ENCODE data around the gene NCR1. TPM values are rescaled to one million over a fixed set of nuclear protein-coding genes. Genes with fewer than 3 reads are reported as not detected.
"Not testable (repeated sequence)": the region's sequence is repeated elsewhere in the genome, so short reads cannot be mapped to it uniquely, and the experiment has no call there.

Gene NCR1
- total RNA-seq, 1 experiment from 2014 or later = 4.3 TPM

DNA sequence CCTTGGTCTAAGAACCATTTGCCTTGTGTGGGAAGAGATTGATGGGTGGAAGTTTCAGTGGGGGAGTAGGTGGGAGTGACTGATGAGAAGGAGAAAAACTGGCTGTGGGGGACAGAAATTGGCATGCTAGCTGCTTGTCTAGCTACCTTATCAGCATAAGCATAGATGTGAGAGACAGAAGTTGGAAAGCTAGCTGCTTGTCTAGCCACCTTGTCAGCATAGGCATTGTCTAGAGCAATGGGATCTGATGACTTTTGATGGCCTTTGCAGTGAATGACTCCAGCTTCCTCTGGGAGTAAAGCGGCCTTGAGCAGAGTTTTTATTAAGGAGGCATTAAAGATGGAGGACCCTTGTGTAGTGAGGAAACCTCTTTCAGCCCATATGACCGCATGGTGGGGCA, 9.9 kb upstream of the NCR1 start:
- Mint-ChIP-seq H3K36me3 (peaks cover 14% of the 10 kb centered on the region), H3K27ac (peak overlapping the region; percentile 1; the same call in 1 of the 2 replicates), H3K4me3 (peak overlapping the region; percentile 20; the same call in 1 of the 2 replicates), H3K4me1 (peaks cover 78% of the 10 kb centered on the region), H3K27me3 (ENCODE audit: low read depth) (peaks cover 8% of the 10 kb centered on the region), H3K9me3 (peaks cover 13% of the 10 kb centered on the region)
- ATAC-seq (no peak), DNase-seq (ENCODE audit: low spot score) (no peak)
- TF ChIP-seq, protein P1, sequence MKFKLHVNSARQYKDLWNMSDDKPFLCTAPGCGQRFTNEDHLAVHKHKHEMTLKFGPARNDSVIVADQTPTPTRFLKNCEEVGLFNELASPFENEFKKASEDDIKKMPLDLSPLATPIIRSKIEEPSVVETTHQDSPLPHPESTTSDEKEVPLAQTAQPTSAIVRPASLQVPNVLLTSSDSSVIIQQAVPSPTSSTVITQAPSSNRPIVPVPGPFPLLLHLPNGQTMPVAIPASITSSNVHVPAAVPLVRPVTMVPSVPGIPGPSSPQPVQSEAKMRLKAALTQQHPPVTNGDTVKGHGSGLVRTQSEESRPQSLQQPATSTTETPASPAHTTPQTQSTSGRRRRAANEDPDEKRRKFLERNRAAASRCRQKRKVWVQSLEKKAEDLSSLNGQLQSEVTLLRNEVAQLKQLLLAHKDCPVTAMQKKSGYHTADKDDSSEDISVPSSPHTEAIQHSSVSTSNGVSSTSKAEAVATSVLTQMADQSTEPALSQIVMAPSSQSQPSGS (CRISPR knock-in tag; IDR thresholded peaks at IDR 0.05; ENCODE audit: borderline replicate concordance, low read depth) = no peak
- TF ChIP-seq, protein P2, sequence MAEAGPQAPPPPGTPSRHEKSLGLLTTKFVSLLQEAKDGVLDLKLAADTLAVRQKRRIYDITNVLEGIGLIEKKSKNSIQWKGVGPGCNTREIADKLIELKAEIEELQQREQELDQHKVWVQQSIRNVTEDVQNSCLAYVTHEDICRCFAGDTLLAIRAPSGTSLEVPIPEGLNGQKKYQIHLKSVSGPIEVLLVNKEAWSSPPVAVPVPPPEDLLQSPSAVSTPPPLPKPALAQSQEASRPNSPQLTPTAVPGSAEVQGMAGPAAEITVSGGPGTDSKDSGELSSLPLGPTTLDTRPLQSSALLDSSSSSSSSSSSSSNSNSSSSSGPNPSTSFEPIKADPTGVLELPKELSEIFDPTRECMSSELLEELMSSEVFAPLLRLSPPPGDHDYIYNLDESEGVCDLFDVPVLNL (CRISPR knock-in tag; IDR thresholded peaks at IDR 0.05; ENCODE audit: borderline replicate concordance, low read depth) = no peak
- no peak for TF ChIP-seq FOXP1 (CRISPR knock-in tag; IDR thresholded peaks at IDR 0.05; ENCODE audit: borderline replicate concordance)
- TF ChIP-seq, protein P3, sequence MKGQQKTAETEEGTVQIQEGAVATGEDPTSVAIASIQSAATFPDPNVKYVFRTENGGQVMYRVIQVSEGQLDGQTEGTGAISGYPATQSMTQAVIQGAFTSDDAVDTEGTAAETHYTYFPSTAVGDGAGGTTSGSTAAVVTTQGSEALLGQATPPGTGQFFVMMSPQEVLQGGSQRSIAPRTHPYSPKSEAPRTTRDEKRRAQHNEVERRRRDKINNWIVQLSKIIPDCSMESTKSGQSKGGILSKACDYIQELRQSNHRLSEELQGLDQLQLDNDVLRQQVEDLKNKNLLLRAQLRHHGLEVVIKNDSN (CRISPR knock-in tag; IDR thresholded peaks at IDR 0.05) = no peak
- TF ChIP-seq NFATC4 (CRISPR knock-in tag; IDR thresholded peaks at IDR 0.05) = no peak
- no peak for TF ChIP-seq NFE2L1 (CRISPR knock-in tag; IDR thresholded peaks at IDR 0.05)
- no peak for TF ChIP-seq ZNF121 (CRISPR knock-in tag; IDR thresholded peaks at IDR 0.05)
- POLR2A ChIA-PET = no interaction called here
- CTCF ChIA-PET = interaction anchor here (0.7 kb wide), 1 partner anchor 15 kb away, joined by 5 read pairs; no protein-coding TSS in a partner anchor

DNA sequence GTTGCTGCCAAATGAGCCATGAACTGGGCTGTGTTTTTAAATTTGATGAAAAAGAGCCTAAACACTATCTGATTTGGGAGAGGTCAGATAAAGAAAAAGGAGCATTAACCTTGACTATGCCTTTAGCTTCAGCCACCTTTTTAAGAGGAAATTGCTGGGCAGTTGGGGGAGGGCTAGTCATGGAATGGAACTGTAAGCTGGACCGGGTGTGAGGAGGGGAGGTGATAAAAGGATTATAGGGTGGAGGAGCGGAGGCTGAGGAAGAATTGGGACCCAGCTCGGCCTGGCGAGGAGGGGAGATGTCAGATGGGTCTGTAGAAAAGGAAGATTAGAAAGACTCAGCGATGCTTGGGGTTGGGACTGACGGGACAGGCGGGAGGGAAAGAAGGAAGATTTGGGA, 7.3 kb upstream of the NCR1 start:
- ATAC-seq; POLR2A ChIA-PET; H3K4me3 Mint-ChIP-seq; DNase-seq (ENCODE audit: low spot score); H3K27ac Mint-ChIP-seq; H3K27me3 Mint-ChIP-seq (ENCODE audit: low read depth): not testable (repeated sequence)
- Mint-ChIP-seq H3K9me3 (peaks cover 13% of the 10 kb centered on the region), H3K4me1 (peaks cover 67% of the 10 kb centered on the region), H3K36me3 (peaks cover 14% of the 10 kb centered on the region)
- CTCF ChIA-PET = interaction anchor here (0.8 to 1.1 kb wide), 2 partner anchors 17 to 248 kb away, joined by 3 to 4 read pairs; no protein-coding TSS in a partner anchor

DNA sequence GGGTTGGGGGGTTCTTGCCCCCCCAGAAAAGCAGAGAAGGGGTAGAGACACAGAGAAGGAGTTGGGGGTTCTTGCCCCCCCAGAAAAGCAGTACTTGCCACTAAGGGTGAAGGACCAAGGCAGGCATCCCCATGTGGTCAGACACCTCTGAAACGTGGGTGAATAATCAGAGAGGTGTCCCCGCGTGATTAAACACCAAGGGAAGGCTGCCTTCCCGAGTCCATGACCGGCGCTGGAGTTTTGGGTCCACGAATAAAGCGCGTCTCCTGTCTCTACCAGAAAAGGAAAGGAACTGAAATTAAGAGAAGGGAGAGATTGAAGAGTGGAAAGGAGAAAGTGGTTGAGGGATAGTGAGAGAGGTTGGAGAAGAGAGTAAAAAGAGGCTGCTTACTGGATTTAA, 6.3 kb upstream of the NCR1 start:
- DNase-seq (ENCODE audit: low spot score); POLR2A ChIA-PET; H3K27me3 Mint-ChIP-seq (ENCODE audit: low read depth); H3K4me3 Mint-ChIP-seq; CTCF ChIA-PET; ATAC-seq: not testable (repeated sequence)
- peaks cover 59% of the 10 kb centered on the region for H3K4me1 Mint-ChIP-seq
- H3K36me3 Mint-ChIP-seq = peaks cover 14% of the 10 kb centered on the region
- H3K27ac Mint-ChIP-seq = peak overlapping the region; percentile 31; the same call in 1 of the 2 replicates
- peaks cover 13% of the 10 kb centered on the region for H3K9me3 Mint-ChIP-seq

DNA sequence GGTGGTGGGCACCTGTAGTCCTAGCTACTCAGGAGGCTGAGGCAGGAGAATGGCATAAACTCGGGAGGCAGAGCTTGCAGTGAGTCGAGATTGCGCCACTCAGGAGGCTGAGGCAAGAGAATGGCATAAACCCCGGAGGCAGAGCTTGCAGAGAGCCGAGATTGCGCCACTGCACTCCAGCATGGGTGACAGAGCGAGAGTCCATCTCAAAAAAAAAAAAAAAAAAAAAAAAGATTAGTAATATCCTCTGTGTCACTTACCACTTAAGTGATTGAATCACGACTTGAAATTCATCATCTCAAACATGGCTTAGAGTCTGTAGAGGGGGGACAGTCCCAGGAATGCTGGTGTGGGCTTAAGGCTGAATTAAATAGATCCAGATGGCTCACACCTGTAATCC, 4.8 kb upstream of the NCR1 start:
- H3K27me3 Mint-ChIP-seq (ENCODE audit: low read depth); H3K4me3 Mint-ChIP-seq; ATAC-seq; DNase-seq (ENCODE audit: low spot score): not testable (repeated sequence)
- Mint-ChIP-seq H3K36me3 (peaks cover 14% of the 10 kb centered on the region), H3K27ac (0 out of 2 replicates have a peak overlapping the region, but pooled peaks have one; percentile 54), H3K4me1 (peaks cover 58% of the 10 kb centered on the region), H3K9me3 (peaks cover 13% of the 10 kb centered on the region)
- POLR2A ChIA-PET = interaction anchor here (0.7 kb wide), 1 partner anchor 217 kb away, joined by 5 read pairs; no protein-coding TSS in a partner anchor
- CTCF ChIA-PET = interaction anchor here (1.0 to 1.1 kb wide), 2 partner anchors 20 to 386 kb away, joined by 3 to 14 read pairs; no protein-coding TSS in a partner anchor

DNA sequence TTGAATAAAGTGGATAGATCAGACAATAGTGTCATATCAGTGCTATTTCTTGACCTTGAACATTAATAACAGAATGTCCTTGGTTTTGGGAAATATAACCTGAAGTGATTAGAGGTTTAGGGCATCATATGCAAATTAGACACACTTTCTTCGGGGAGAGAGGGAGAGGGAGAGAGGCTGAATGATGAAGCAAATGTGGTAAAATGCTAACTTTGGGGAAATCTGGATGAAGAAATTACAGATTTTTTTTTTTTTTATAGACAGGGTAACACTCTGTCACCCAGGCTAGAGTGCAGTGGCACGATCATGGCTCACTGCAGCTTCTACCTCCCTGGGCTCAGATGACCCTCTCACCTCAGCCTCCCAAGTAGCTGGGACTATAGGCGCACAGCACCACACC, 3.9 kb upstream of the NCR1 start:
- H3K27ac Mint-ChIP-seq = peak overlapping the region; percentile 69; the same call in 1 of the 2 replicates
- ChIA-PET POLR2A (interaction anchor here (0.6 to 0.7 kb wide), 3 partner anchors 9 to 234 kb away, joined by 3 to 5 read pairs (median 4); no protein-coding TSS in a partner anchor), CTCF (interaction anchor here (0.6 to 3.0 kb wide), 4 partner anchors 9 to 1181 kb away, joined by 3 to 16 read pairs (median 5); no protein-coding TSS in a partner anchor)
- ATAC-seq (peak; percentile 30; the same call in 1 of the 2 replicates), DNase-seq (ENCODE audit: low spot score) (no peak)
- TF ChIP-seq, protein P4, sequence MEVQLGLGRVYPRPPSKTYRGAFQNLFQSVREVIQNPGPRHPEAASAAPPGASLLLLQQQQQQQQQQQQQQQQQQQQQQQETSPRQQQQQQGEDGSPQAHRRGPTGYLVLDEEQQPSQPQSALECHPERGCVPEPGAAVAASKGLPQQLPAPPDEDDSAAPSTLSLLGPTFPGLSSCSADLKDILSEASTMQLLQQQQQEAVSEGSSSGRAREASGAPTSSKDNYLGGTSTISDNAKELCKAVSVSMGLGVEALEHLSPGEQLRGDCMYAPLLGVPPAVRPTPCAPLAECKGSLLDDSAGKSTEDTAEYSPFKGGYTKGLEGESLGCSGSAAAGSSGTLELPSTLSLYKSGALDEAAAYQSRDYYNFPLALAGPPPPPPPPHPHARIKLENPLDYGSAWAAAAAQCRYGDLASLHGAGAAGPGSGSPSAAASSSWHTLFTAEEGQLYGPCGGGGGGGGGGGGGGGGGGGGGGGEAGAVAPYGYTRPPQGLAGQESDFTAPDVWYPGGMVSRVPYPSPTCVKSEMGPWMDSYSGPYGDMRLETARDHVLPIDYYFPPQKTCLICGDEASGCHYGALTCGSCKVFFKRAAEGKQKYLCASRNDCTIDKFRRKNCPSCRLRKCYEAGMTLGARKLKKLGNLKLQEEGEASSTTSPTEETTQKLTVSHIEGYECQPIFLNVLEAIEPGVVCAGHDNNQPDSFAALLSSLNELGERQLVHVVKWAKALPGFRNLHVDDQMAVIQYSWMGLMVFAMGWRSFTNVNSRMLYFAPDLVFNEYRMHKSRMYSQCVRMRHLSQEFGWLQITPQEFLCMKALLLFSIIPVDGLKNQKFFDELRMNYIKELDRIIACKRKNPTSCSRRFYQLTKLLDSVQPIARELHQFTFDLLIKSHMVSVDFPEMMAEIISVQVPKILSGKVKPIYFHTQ (CRISPR knock-in tag; IDR thresholded peaks at IDR 0.05) = no peak
- TF ChIP-seq JUN (CRISPR knock-in tag; IDR thresholded peaks at IDR 0.05) = no peak
- H3K4me3 Mint-ChIP-seq = no peak overlapping the region
- peaks cover 58% of the 10 kb centered on the region for H3K4me1 Mint-ChIP-seq
- peaks cover 5% of the 10 kb centered on the region for H3K27me3 Mint-ChIP-seq (ENCODE audit: low read depth)
- H3K36me3 Mint-ChIP-seq = peaks cover 14% of the 10 kb centered on the region
- peaks cover 13% of the 10 kb centered on the region for H3K9me3 Mint-ChIP-seq

Data from WTC11 (cell line).